Suppressor macrophage (primary cell): ENCODE results near the gene ESRP2.

Experiments used
- DNase-seq, 4 experiments: peaks; one replicate each; pipeline ENCODE4 v3.0.0-alpha.2; 2020 to 2022

The ESRP2 gene

GRCh38 chr16:68217506-68217905 lies 18.4 kb downstream of the ESRP2 start:
- peak in 3 of 4 experiments; percentile 31 to 56 (median 54) for DNase-seq

- no peak for DNase-seq
These were observed 19.7 kb downstream of the ESRP2 start for GRCh38 chr16:68216240-68216639.

- DNase-seq: no peak
These were observed 20.6 kb downstream of the ESRP2 start for GRCh38 chr16:68215302-68215701.

- DNase-seq: no peak
These were observed 21.2 kb downstream of the ESRP2 start for GRCh38 chr16:68214726-68215125.

GRCh38 chr16:68206245-68206644 lies 29.7 kb downstream of the ESRP2 start:
- DNase-seq: no peak

- no peak for DNase-seq
These were observed 33.8 kb downstream of the ESRP2 start for GRCh38 chr16:68202091-68202519.

- DNase-seq: no peak
These were observed 35.7 kb downstream of the ESRP2 start for GRCh38 chr16:68200088-68200783.

GRCh38 chr16:68197250-68197649 lies 38.7 kb downstream of the ESRP2 start:
- DNase-seq: no peak

- no peak for DNase-seq
These were observed 41.7 kb downstream of the ESRP2 start for GRCh38 chr16:68194251-68194650.

- peak; percentile 74 to 88 (median 82) for DNase-seq
These were observed 45.0 kb downstream of the ESRP2 start for GRCh38 chr16:68190736-68191510.

GRCh38 chr16:68190081-68190480 lies 45.8 kb downstream of the ESRP2 start:
- DNase-seq: peak; percentile 58 to 90 (median 76)

GRCh38 chr16:68188170-68188569 lies 47.8 kb downstream of the ESRP2 start:
- no peak for DNase-seq

- no peak for DNase-seq
These were observed 48.4 kb downstream of the ESRP2 start for GRCh38 chr16:68187505-68187904.

- DNase-seq: no peak
These were observed 49.0 kb downstream of the ESRP2 start for GRCh38 chr16:68186877-68187276.

GRCh38 chr16:68183046-68183445 lies 52.9 kb downstream of the ESRP2 start:
- no peak for DNase-seq

- no peak for DNase-seq
These were observed 56.1 kb downstream of the ESRP2 start for GRCh38 chr16:68179855-68180254.

GRCh38 chr16:68179196-68179795 lies 56.6 kb downstream of the ESRP2 start:
- DNase-seq: no peak
